Left forelimb (tissue), 1 donor: ENCODE data around the gene SSC5D.

Experiments used
- DNase-seq: peaks from one replicate; pipeline ENCODE4 v3.0.0-alpha.2; 2018; ENCODE audit warnings: low spot score

The SSC5D gene

GRCh38 chr19:55536951-55537740, 48.9 kb downstream of the SSC5D start, which contains the start of gene SBK2:
Gene SBK2, minus strand, starts transcription at chr19:55537133. Its CDS starts 839 bp downstream, at chr19:55536294.
- no peak for DNase-seq

GRCh38 chr19:55537741-55538111, 49.5 kb downstream of the SSC5D start:
- DNase-seq = no peak

- DNase-seq = no peak
These were observed 49.9 kb downstream of the SSC5D start for GRCh38 chr19:55538132-55538531.

GRCh38 chr19:55539090-55539984, 51.1 kb downstream of the SSC5D start:
- DNase-seq = no peak

GRCh38 chr19:55540619-55541018, 52.4 kb downstream of the SSC5D start:
- DNase-seq = no peak

- DNase-seq = no peak
These were observed 52.9 kb downstream of the SSC5D start for GRCh38 chr19:55541091-55541490.

- no peak for DNase-seq
These were observed 54.1 kb downstream of the SSC5D start for GRCh38 chr19:55542292-55542855.

GRCh38 chr19:55543567-55543966, 55.3 kb downstream of the SSC5D start:
- no peak for DNase-seq

GRCh38 chr19:55544014-55544413, 55.8 kb downstream of the SSC5D start:
- DNase-seq = no peak

GRCh38 chr19:55544776-55545439, 56.7 kb downstream of the SSC5D start:
- DNase-seq = no peak

GRCh38 chr19:55545443-55545842, 57.2 kb downstream of the SSC5D start, which contains the start of gene SBK3:
Gene SBK3, minus strand, starts transcription at chr19:55545543. Its CDS starts 0 bp downstream, at chr19:55545543.
- no peak for DNase-seq

GRCh38 chr19:55546011-55546410, 57.8 kb downstream of the SSC5D start:
- DNase-seq = no peak

- no peak for DNase-seq
These were observed 58.8 kb downstream of the SSC5D start for GRCh38 chr19:55546822-55547614.

GRCh38 chr19:55549500-55550320, 61.5 kb downstream of the SSC5D start:
- DNase-seq = no peak

GRCh38 chr19:55550321-55550650, 62.0 kb downstream of the SSC5D start:
- no peak for DNase-seq

GRCh38 chr19:55552206-55552605, 64.0 kb downstream of the SSC5D start:
- no peak for DNase-seq

GRCh38 chr19:55552620-55553019, 64.4 kb downstream of the SSC5D start:
- DNase-seq = no peak

- no peak for DNase-seq
These were observed 65.3 kb downstream of the SSC5D start for GRCh38 chr19:55553217-55554182.

GRCh38 chr19:55554302-55554701, 66.1 kb downstream of the SSC5D start:
- no peak for DNase-seq
